ENCODE data around the gene EVA1B. TPM values are rescaled to one million over a fixed set of nuclear protein-coding genes. Genes with fewer than 3 reads are reported as not detected.

EVA1B gene
- total RNA-seq, 1 experiment from 2014 or later, result 79.0 TPM

DNA sequence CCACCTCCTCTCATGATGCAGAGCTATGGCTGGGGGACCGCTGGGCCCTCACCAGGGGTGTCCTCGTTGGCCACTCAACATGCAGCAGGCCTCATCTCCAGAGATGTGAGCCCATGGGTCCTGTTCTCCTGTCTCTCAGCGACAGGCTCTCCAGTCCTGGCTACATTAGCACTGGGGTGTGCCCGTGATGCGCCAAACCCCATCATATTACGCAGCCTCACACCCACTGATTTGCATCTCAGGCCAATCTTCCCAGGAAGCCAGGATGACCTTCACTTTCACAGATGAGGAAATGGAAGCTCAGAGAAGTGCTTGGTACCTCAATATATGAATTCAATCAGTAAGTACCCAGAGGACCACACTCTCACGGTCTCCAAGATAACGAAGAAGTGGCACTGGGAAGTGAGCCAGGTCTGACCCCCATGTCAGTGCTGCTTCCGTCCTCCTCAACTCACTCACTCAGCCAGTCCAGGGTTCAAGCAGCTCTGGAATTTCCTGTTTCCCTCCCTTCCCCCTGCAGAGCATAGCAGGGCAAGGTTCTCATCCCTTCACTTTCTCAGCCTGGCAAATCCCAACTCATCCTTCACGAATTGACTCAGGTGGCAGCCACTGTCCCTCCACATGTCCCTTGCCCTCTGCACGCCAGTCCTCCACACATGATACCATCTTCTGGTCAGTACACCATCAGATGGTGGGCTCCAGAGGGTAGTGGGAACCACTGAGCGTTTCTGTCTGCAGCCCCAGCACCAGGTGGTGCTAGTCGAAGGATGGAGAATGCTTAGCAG, 28.9 kb upstream of the EVA1B start:
- Histone ChIP-seq H3K27ac (ENCODE audit: low read length) (no peak overlapping the region), H3K9me3 (ENCODE audit: control insufficient read depth, insufficient read depth, low read depth, low read length) (no peaks in the 10 kb centered on the region), H3K4me3 (ENCODE audit: low read depth in 2 of 2, low read length in 2 of 2) (no peak overlapping the region), H3K4me1 (ENCODE audit: control insufficient read depth, insufficient read depth, low read length) (peaks cover 22% of the 10 kb centered on the region), H3K36me3 (ENCODE audit: control insufficient read depth, insufficient read depth, low read length) (peaks cover 12% of the 10 kb centered on the region), H3K27me3 (ENCODE audit: control insufficient read depth, insufficient read depth, low read length) (no peaks in the 10 kb centered on the region)
- TF ChIP-seq, protein P1, sequence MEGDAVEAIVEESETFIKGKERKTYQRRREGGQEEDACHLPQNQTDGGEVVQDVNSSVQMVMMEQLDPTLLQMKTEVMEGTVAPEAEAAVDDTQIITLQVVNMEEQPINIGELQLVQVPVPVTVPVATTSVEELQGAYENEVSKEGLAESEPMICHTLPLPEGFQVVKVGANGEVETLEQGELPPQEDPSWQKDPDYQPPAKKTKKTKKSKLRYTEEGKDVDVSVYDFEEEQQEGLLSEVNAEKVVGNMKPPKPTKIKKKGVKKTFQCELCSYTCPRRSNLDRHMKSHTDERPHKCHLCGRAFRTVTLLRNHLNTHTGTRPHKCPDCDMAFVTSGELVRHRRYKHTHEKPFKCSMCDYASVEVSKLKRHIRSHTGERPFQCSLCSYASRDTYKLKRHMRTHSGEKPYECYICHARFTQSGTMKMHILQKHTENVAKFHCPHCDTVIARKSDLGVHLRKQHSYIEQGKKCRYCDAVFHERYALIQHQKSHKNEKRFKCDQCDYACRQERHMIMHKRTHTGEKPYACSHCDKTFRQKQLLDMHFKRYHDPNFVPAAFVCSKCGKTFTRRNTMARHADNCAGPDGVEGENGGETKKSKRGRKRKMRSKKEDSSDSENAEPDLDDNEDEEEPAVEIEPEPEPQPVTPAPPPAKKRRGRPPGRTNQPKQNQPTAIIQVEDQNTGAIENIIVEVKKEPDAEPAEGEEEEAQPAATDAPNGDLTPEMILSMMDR (IDR thresholded peaks at IDR 0.05), result no peak
- no peak for TF ChIP-seq TCF7L2 (IDR thresholded peaks at IDR 0.05; ENCODE audit: low read depth, low read length)
- TF ChIP-seq SIN3A (IDR thresholded peaks at IDR 0.05; ENCODE audit: borderline replicate concordance, insufficient read depth, low read depth, low read length), result no peak
- no peak for TF ChIP-seq POLR2AphosphoS5 (IDR thresholded peaks at IDR 0.05; ENCODE audit: low read depth, low read length)
- TF ChIP-seq REST (IDR thresholded peaks at IDR 0.05; ENCODE audit: insufficient read depth in 1 of 2, low read depth in 2 of 2, low read length in 1 of 2), result no peak
- no TSS peak for BruUV-seq (replicated peaks)
- intact Hi-C loops (cut with micrococcal nuclease; ENCODE audit: unreplicated experiment) (no loop called here), in situ Hi-C loops (cut with HindIII; ENCODE audit: low pct_unique_long_range_greater_than_20kb, low sequenced_read_pairs) (no loop called here)
- ATAC-seq (no peak), DNase-seq (ENCODE audit: low read depth, low spot score) (no peak)
- POLR2A ChIA-PET, result no interaction called here
- CTCF ChIA-PET, result no interaction called here

DNA sequence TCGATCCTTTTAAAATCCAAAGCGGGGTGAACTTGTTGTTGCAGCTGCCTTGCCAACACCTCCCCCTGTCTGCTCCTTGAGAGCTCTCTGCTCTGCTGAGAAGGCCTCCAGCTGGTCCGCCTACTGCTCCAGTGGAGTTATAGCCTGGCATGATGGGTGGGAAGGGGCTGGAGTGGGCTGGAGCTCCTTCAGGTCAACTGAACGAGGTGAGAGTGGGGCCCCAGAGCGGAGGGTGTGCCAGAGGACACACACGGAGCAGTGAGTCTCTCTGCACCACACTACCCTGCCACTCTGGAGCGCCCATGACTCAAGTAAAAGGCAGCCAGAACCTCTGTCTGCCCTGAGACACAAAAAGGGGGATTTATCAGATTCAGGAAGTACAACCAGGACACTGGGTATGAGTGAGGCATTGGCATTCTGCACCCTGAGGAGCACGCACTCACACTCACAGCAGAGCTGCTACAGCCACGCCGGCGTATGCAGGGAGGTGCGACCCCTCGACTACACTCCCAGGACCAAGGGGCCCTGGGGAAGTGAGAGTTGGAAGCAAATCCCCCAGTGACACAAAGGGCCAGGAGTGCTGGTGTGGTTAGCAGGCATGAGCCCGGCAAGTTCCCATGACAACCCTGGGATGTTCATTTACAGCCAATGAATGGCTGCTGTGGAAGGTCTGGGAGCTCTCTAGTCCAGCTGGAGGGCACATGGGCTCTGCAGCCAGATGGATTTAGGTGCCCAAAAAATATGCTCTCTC, 28.0 kb upstream of the EVA1B start:
- no peak; the same call in 1 of the 2 replicates for TF ChIP-seq POLR2AphosphoS5 (IDR thresholded peaks at IDR 0.05; ENCODE audit: low read depth, low read length)
- TF ChIP-seq, protein P1 (IDR thresholded peaks at IDR 0.05), result no peak
- no peak for TF ChIP-seq TCF7L2 (IDR thresholded peaks at IDR 0.05; ENCODE audit: low read depth, low read length)
- TF ChIP-seq SIN3A (IDR thresholded peaks at IDR 0.05; ENCODE audit: borderline replicate concordance, insufficient read depth, low read depth, low read length), result no peak
- no peak for TF ChIP-seq REST (IDR thresholded peaks at IDR 0.05; ENCODE audit: insufficient read depth in 1 of 2, low read depth in 2 of 2, low read length in 1 of 2)
- no TSS peak for BruUV-seq (replicated peaks)
- Histone ChIP-seq H3K36me3 (ENCODE audit: control insufficient read depth, insufficient read depth, low read length) (peaks cover 11% of the 10 kb centered on the region), H3K4me3 (ENCODE audit: low read depth in 2 of 2, low read length in 2 of 2) (no peak overlapping the region), H3K27me3 (ENCODE audit: control insufficient read depth, insufficient read depth, low read length) (no peaks in the 10 kb centered on the region), H3K27ac (ENCODE audit: low read length) (peak overlapping the region; percentile 7; the same call in 1 of the 2 replicates), H3K4me1 (ENCODE audit: control insufficient read depth, insufficient read depth, low read length) (peaks cover 22% of the 10 kb centered on the region), H3K9me3 (ENCODE audit: control insufficient read depth, insufficient read depth, low read depth, low read length) (no peaks in the 10 kb centered on the region)
- no peak for DNase-seq (ENCODE audit: low read depth, low spot score)
- intact Hi-C loops (cut with micrococcal nuclease; ENCODE audit: unreplicated experiment) (no loop called here), in situ Hi-C loops (cut with HindIII; ENCODE audit: low pct_unique_long_range_greater_than_20kb, low sequenced_read_pairs) (no loop called here)
- ChIA-PET CTCF (no interaction called here), POLR2A (no interaction called here)
- peak; percentile 71 for ATAC-seq
